Loucy (cell line): ENCODE measurements around the gene EDAR.
A peak's percentile ranks its signal among the peaks of the same experiment; 100 is the strongest.

Source experiments
- H2AFZ ChIP-seq: fragments of 200-600 bp; sonication (generic); 2 replicates; pipeline ENCODE4 v1.6.0; 2016; ENCODE audit warnings: antibody characterized with exemption, mild to moderate bottlenecking, low read length, moderate library complexity
- H3F3A ChIP-seq: fragments of 200-600 bp; 2 replicates; pipeline ENCODE4 v1.6.0; 2016; ENCODE audit warnings: antibody characterized with exemption, low read depth, mild to moderate bottlenecking
- H3K27me3 ChIP-seq: fragments of 200-600 bp; sonication (generic); 2 replicates; pipeline ENCODE4 v1.6.1; 2014; ENCODE audit warnings: low read length, mild to moderate bottlenecking; ENCODE audit not compliant: insufficient read depth, poor library complexity, severe bottlenecking
- H3K36me3 ChIP-seq: fragments of 200-600 bp; sonication (generic); 2 replicates; pipeline ENCODE4 v1.6.1; 2016; ENCODE audit warnings: low read length; ENCODE audit not compliant: insufficient read depth
- H3K4me1 ChIP-seq: fragments of 200-600 bp; sonication (generic); 2 replicates; pipeline ENCODE4 v1.5.1; 2014; ENCODE audit warnings: low read length, mild to moderate bottlenecking; ENCODE audit not compliant: insufficient read depth, poor library complexity, severe bottlenecking
- H3K4me2 ChIP-seq: fragments of 200-600 bp; sonication (generic); 2 replicates; pipeline ENCODE4 v1.6.0; 2014; ENCODE audit warnings: antibody characterized with exemption, low read length, low read depth, mild to moderate bottlenecking; ENCODE audit not compliant: poor library complexity, severe bottlenecking
- H3K4me3 ChIP-seq: fragments of 200-600 bp; sonication (generic); 2 replicates; pipeline ENCODE4 v1.5.1; 2014; ENCODE audit warnings: low read length, mild to moderate bottlenecking, mixed read lengths; ENCODE audit not compliant: poor library complexity, severe bottlenecking
- H3K79me2 ChIP-seq: fragments of 200-600 bp; sonication (generic); 2 replicates; pipeline ENCODE4 v1.6.1; 2014; ENCODE audit warnings: low read length; ENCODE audit not compliant: insufficient read depth
- H3K9ac ChIP-seq: fragments of 200-600 bp; sonication (generic); 2 replicates; pipeline ENCODE4 v1.6.0; 2014; ENCODE audit warnings: mild to moderate bottlenecking, low read depth, low read length, moderate library complexity; ENCODE audit not compliant: poor library complexity, severe bottlenecking
- H3K9me2 ChIP-seq: fragments of 200-600 bp; sonication (generic); replicated peaks from 2 replicates; pipeline ENCODE4 v1.6.1; 2016; ENCODE audit warnings: low read depth, low read length, mixed read lengths
- H3K9me3 ChIP-seq: fragments of 200-600 bp; sonication (generic); 2 replicates; pipeline ENCODE4 v1.6.1; 2014; ENCODE audit warnings: mild to moderate bottlenecking, antibody characterized with exemption, low read length, low read depth; ENCODE audit not compliant: insufficient read depth
- H4K20me1 ChIP-seq: fragments of 200-600 bp; sonication (generic); 2 replicates; pipeline ENCODE4 v1.6.0; 2014; ENCODE audit warnings: antibody characterized with exemption, low read length, mild to moderate bottlenecking; ENCODE audit not compliant: insufficient read depth, poor library complexity, severe bottlenecking
- EZH2phosphoT487 ChIP-seq: fragments of 200-600 bp; IDR thresholded peaks from 2 replicates; pipeline ENCODE4 v1.6.1; 2018; ENCODE audit warnings: antibody characterized with exemption, mild to moderate bottlenecking, moderate library complexity, borderline replicate concordance
- TF ChIP-seq, protein P1 (sequence below): fragments of 200-600 bp; sonication (generic); conservative IDR thresholded peaks from 2 replicates; pipeline ENCODE4 v1.5.1; 2014; ENCODE audit warnings: mild to moderate bottlenecking, antibody characterized with exemption, low read length

Gene EDAR

DNA sequence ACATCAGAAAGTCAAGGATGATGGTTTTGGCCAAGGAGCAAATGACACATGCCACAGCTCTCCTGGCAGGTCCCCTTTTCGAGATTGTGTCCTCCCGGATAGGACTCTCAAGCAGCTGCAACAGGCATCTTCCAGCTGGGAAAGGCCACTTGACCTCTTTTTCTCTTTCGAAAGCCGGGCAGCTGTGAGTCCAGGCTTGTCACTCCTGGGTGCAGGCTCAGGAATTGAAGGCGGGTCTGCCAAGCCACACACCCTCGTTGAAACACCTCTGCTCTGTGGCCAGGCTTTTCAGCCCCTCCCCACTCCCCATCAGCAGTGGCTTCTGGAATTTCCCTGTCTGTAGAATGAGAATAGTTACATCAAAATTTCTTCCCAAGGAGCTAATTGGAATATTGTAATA, 104.4 kb downstream of the EDAR start:
- Histone ChIP-seq H3K4me3 (no peak overlapping the region), H4K20me1 (no peaks in the 10 kb centered on the region), H3K27me3 (no peaks in the 10 kb centered on the region), H3K9me3 (peaks cover 18% of the 10 kb centered on the region), H3K9me2 (no peaks in the 10 kb centered on the region), H2AFZ (no peak overlapping the region), H3K36me3 (no peaks in the 10 kb centered on the region), H3K9ac (no peak overlapping the region), H3K79me2 (no peaks in the 10 kb centered on the region), H3K4me1 (no peaks in the 10 kb centered on the region), H3K4me2 (no peak overlapping the region), H3F3A (no peaks in the 10 kb centered on the region)
- no peak for TF ChIP-seq EZH2phosphoT487
- TF ChIP-seq, protein P1, sequence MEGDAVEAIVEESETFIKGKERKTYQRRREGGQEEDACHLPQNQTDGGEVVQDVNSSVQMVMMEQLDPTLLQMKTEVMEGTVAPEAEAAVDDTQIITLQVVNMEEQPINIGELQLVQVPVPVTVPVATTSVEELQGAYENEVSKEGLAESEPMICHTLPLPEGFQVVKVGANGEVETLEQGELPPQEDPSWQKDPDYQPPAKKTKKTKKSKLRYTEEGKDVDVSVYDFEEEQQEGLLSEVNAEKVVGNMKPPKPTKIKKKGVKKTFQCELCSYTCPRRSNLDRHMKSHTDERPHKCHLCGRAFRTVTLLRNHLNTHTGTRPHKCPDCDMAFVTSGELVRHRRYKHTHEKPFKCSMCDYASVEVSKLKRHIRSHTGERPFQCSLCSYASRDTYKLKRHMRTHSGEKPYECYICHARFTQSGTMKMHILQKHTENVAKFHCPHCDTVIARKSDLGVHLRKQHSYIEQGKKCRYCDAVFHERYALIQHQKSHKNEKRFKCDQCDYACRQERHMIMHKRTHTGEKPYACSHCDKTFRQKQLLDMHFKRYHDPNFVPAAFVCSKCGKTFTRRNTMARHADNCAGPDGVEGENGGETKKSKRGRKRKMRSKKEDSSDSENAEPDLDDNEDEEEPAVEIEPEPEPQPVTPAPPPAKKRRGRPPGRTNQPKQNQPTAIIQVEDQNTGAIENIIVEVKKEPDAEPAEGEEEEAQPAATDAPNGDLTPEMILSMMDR, result no peak

DNA sequence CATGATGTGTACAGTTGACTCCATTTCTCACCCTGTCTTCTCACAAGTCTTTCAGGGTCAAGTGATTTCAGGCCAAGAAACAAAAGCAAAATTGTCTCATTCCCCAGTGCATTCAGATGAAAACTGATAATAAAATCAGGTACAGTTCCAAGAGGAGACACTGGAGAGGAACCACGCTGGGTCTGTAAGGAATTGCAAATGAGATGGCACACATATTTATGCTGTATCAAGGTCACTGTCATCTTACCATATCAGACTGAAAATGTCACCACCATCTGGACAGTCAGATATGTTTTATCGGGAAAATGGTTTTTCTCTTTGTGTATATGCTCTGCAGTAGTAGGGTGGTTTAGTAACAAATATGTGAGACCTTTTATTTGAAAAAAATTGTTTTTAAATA, 110.7 kb downstream of the EDAR start:
- Histone ChIP-seq H3K79me2 (no peaks in the 10 kb centered on the region), H2AFZ (no peak overlapping the region), H3K36me3 (no peaks in the 10 kb centered on the region), H3K9ac (no peak overlapping the region), H3K4me2 (no peak overlapping the region), H3K4me3 (no peak overlapping the region), H4K20me1 (no peaks in the 10 kb centered on the region), H3K9me2 (no peaks in the 10 kb centered on the region), H3K4me1 (no peaks in the 10 kb centered on the region), H3K27me3 (no peaks in the 10 kb centered on the region), H3F3A (no peaks in the 10 kb centered on the region), H3K9me3 (peaks cover 6% of the 10 kb centered on the region; the same call in 1 of the 2 replicates)
- TF ChIP-seq, protein P1, result no peak
- TF ChIP-seq EZH2phosphoT487, result no peak

DNA sequence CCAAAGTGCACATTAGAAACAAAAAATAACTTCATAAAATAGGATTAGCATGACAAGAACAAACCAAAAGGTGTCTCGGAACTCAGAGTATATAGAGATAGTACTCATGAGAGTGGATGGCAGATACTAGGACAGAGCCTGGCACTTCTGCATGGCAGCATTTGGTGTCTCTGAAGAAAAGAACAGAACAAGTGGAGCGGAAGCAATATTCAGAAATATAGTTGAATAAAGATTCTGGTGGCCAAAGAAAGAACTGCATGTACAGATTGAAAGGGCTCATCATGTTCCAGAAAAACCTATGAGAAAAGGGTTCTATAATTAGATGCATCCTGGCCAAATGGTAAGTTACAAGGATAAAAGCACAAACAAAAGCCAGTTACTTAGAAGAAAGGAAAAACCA, 111.5 kb downstream of the EDAR start:
- Histone ChIP-seq H3K27me3 (no peaks in the 10 kb centered on the region), H3K4me2 (no peak overlapping the region), H3K79me2 (no peaks in the 10 kb centered on the region), H3K36me3 (no peaks in the 10 kb centered on the region), H3K9me3 (peaks cover 6% of the 10 kb centered on the region; the same call in 1 of the 2 replicates), H4K20me1 (no peaks in the 10 kb centered on the region), H3K9me2 (no peaks in the 10 kb centered on the region), H3F3A (no peaks in the 10 kb centered on the region), H3K4me3 (no peak overlapping the region), H3K9ac (no peak overlapping the region), H3K4me1 (no peaks in the 10 kb centered on the region), H2AFZ (no peak overlapping the region)
- TF ChIP-seq, protein P1, result peak; percentile 25; the same call in 1 of the 2 replicates
- TF ChIP-seq EZH2phosphoT487, result no peak
